Activated CD8-positive, alpha-beta memory T cell treated with anti-CD3 and anti-CD28 coated beads, Interleukin-2, amount 50 U/mL, for 4 hours (primary cell): Measurements from ENCODE around the gene CADPS2.

Experiments used
- DNase-seq: peaks from one replicate; pipeline ENCODE4 v3.0.0-alpha.2; 2020

CADPS2 gene

GRCh38 chr7:122340427-122340826, 545.8 kb downstream of the CADPS2 start:
- no peak for DNase-seq

- DNase-seq, result no peak
Observed at GRCh38 chr7:122339145-122339904, 546.9 kb downstream of the CADPS2 start.

DNA sequence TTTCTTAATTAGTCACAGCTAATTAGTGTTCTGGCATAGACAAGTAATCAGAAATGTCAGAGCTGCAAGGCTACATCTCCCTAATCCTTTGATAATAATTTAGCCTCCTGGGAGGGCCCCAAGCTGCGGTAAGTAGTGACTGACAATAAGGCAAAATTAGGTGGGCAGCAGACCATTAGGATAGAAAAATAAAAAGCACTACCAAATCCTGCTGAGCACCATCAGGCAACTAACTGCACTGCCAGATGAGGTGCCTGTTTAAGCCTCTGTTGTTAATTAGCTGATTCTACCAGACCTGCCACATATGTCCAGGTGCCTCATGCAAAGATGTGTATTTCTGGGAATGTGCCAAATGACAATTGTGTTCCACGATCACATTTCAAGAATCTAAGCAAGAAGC, 549.2 kb downstream of the CADPS2 start:
- DNase-seq, result no peak

DNA sequence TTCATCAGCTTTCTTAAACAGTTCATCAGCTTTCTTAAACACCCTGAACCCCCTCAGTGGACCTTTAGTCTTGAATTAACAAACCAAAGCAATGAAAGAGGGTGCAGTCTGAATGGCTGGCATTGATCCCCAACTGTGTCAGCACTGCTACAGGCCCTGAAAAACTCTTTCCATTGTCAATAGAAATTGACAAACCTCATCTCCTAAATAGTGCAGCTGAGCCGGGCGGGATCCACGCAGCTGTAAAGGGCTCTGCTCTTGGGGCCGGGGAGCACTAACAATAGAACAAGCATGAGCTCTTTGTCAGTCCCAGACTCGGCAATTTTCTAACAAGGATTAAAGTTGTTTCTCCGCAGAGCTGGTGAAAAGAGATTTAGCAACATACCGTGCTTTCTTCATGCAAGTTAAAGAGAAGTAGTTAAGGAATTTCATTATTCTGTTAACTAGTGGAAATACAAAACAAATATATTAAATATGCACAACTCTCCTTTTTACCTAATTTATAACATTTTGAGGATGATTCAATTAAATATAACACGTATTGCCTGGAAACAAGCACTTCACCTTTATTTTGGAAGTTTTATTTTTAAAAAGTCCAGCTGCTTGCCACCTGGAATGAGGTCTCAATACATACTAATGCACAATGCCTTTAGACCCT, 557.0 kb downstream of the CADPS2 start:
- DNase-seq, result no peak

- DNase-seq, result no peak
Observed at GRCh38 chr7:122327969-122328368, 558.3 kb downstream of the CADPS2 start.

GRCh38 chr7:122316467-122317388, 569.5 kb downstream of the CADPS2 start:
- DNase-seq, result no peak

- no peak for DNase-seq
Observed at GRCh38 chr7:122315507-122316466, 570.5 kb downstream of the CADPS2 start.

GRCh38 chr7:122314284-122314683, 572.0 kb downstream of the CADPS2 start:
- DNase-seq, result no peak

DNA sequence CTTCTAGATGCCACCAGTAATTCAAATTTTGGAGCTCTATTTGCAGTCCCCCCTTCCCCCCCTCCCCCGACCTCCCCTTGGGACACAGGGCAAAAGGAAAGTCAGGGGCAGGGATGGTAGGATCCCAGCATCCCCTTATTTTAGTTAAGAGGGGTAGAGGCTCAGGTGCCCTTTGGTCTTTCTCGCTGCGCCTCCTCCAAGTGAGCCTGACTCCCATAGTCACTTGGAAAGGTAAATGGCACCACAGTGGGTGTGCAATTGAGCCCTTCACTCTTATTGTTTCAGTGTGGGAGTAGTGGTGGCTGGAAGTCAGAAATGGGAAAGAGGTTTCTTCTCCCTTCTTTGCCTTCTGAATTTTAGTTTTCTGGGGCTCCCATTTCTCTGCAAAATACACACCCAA, 573.5 kb downstream of the CADPS2 start:
- no peak for DNase-seq

GRCh38 chr7:122311734-122312450, 574.4 kb downstream of the CADPS2 start:
- DNase-seq, result no peak

GRCh38 chr7:122311050-122311700, 575.1 kb downstream of the CADPS2 start:
- no peak for DNase-seq

- no peak for DNase-seq
Observed at GRCh38 chr7:122310119-122311021, 575.9 kb downstream of the CADPS2 start.

DNA sequence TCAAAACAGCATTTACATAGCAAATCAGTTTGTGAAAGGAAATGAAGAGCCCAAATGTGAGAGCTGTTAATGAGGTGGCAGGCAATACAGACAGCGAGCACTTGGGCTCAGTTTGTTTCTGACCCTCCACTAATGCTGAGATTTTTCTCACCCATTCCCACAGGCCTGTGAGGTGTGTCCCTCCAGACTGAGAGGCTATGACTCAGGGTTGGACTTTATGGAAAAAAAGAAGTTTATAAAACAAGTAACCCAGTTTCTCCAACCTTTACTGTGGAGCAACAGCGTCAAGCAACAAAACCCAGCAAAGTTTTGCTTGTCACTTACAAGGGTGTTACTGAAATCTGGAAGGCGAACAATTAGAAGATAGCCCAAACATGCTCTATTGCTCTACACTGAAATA, 576.8 kb downstream of the CADPS2 start:
- no peak for DNase-seq

DNA sequence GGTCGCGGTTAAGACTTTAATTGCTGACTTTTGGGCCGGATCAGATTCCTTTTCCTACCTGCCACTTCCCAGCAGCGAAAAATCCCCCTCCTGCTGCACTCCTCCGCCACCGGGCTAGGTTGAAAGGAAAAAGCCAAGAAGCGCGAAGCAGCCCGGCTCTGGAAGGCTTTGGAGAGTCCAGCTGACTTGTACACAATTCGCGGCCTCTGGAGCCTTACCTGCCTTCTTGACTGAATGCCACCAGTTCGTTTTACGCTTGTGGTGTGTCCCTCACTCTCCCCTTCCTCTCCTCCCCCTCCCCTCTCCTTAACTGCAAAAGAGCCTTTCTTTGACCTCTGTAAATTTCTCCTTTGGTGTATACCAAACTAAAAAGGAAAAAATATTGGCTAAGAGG, 579.0 kb downstream of the CADPS2 start:
- DNase-seq, result no peak

GRCh38 chr7:122306320-122307227, 579.7 kb downstream of the CADPS2 start:
- no peak for DNase-seq

DNA sequence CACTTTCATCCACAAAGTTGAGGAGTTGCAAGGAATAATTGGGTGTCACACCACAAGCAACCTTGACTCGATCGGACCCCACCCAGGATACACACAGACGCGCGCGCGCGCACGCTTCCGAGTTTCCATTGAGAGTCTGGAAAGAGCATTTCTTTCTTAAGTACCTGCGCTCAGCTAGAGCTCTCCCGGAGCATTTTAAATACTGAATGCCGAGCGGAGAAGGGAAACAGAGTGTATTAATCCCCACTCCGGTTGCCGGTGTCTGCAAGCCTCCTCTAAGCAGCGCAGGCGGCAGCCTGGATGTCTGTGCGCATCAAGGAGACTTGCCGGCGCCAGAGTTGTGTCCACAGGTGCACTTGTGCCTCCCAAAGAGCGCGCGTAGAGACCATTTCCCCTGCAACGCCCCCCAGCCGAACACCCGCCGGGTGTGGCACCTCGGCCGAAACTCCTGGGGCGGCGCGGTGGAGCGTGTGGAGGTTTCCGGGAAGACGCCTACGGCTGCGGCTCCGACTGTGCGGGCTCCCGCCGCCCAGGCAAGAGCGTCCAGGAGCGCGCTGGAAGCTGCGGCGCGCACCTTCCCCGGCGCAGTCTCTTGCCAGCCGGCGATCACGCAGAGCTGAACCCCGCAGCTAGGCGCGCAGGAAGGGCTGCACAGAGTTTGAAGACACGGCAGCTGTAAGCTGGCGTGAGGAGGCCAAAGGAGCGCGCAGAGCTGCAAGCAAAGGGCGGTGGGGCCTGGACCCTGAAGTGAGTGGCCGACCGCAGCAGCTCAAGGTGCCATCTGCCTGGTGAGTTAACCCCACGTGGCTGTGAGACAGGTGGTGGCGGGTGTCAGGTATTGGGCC, 580.6 kb downstream of the CADPS2 start:
- DNase-seq, result no peak

DNA sequence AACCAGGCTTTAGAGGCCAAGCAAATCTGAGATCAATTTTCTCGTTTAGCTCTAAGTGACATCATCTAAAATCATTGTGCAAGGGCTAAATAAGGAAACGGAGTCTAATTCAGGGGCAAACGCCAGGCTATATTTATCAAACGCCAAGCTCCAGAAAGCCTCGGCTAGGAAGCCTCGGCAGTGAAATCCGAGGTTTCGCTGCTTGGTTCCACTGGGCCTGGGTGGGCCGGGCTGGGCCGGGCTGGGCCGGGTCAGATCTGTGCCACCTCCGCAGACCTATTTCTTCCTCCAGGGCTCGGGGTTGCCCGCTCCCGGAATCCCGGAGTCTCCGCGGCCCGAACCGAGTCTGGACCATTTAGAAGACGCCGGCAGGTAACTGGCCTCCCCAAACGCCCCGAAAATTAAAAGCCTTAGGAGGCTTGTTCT, 581.3 kb downstream of the CADPS2 start:
- DNase-seq, result no peak
